ENCODE measurements around the gene CISD2.
"Not testable (repeated sequence)": the region's sequence is repeated elsewhere in the genome, so short reads cannot be mapped to it uniquely, and the experiment has no call there.

The CISD2 gene

DNA sequence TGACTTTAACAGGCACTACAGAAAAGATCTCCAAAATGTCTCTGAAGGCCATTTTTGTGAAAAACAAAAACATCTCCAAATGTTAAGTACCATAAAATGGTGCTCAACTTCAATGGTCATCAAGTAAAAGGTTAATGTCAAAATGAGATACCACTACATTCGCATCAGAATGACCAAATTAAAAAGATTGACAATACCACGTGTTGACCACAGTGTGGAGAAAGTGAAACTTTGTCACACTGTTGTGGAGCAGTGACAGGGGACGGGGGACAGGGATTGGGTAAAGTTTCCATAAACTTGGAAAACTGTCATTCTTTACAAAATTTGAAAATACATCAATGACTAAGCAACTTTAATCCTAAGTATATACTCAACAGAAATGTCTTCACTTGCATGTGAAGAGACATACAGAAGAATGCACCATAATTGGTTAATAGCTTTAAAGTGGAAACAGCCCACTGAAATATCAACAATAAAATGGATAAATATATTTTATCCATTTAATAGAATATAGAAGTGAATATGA, 19.1 kb upstream of the CISD2 start:
- no peak overlapping the region for H3K27ac ChIP-seq
- H3K4me3 ChIP-seq: no peak overlapping the region
- DNase-seq (ENCODE audit: low spot score): no peak
- TF ChIP-seq, protein P1, sequence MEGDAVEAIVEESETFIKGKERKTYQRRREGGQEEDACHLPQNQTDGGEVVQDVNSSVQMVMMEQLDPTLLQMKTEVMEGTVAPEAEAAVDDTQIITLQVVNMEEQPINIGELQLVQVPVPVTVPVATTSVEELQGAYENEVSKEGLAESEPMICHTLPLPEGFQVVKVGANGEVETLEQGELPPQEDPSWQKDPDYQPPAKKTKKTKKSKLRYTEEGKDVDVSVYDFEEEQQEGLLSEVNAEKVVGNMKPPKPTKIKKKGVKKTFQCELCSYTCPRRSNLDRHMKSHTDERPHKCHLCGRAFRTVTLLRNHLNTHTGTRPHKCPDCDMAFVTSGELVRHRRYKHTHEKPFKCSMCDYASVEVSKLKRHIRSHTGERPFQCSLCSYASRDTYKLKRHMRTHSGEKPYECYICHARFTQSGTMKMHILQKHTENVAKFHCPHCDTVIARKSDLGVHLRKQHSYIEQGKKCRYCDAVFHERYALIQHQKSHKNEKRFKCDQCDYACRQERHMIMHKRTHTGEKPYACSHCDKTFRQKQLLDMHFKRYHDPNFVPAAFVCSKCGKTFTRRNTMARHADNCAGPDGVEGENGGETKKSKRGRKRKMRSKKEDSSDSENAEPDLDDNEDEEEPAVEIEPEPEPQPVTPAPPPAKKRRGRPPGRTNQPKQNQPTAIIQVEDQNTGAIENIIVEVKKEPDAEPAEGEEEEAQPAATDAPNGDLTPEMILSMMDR (IDR thresholded peaks at IDR 0.05): no peak

DNA sequence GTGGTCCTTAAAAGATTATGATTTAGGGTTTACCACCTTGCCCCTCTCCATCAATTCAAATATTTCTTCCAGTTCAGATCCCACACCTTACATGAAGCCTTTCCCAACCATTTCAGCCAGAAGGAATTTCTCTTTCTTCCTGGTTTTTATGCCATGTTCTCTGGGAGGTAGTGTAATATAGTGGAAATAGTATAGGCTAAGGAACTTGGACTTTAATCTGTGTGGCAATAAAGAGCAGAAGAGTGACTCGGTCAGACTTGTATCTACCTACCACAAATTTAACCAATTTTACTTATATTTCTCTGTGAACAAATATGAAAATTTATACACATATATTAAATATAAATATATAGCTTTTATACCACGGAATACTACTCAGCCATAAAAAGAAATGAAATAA, 18.4 kb upstream of the CISD2 start:
- TF ChIP-seq, protein P1 (IDR thresholded peaks at IDR 0.05): no peak
- no peak overlapping the region for H3K4me3 ChIP-seq
- no peak for DNase-seq (ENCODE audit: low spot score)
- H3K27ac ChIP-seq: no peak overlapping the region

DNA sequence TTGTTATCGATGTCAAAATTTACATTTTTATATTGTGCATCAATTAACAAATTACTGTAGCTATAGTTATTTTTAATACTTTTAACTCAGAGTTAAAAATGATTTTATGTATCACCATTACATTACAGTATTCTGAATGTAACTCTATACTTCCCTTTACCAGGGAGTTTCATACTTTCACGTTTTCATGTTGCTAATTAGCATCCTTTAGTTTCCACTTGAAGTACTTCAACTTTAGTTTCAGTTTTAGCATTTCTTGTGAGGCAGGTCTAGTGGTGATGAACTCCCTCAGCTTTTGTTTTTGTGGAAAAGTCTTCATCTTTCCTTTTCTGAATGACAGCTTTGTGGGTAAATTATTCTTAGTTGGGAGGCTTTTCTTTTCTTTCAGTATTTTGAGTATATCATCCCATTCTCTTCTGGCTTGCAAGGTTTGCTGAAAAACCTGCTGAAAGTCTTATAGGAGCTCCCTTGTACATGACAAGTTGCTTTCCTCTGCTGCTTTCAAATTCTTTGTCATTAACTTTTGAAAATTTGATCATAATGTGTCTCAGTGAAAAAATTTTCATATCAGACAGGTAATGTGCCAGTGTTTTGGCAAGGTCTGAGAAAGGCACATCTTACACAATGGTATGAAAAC, 9.8 kb upstream of the CISD2 start:
- DNase-seq (ENCODE audit: low spot score): no peak
- TF ChIP-seq, protein P1 (IDR thresholded peaks at IDR 0.05): no peak
- H3K27ac ChIP-seq: no peak overlapping the region
- no peak overlapping the region for H3K4me3 ChIP-seq

DNA sequence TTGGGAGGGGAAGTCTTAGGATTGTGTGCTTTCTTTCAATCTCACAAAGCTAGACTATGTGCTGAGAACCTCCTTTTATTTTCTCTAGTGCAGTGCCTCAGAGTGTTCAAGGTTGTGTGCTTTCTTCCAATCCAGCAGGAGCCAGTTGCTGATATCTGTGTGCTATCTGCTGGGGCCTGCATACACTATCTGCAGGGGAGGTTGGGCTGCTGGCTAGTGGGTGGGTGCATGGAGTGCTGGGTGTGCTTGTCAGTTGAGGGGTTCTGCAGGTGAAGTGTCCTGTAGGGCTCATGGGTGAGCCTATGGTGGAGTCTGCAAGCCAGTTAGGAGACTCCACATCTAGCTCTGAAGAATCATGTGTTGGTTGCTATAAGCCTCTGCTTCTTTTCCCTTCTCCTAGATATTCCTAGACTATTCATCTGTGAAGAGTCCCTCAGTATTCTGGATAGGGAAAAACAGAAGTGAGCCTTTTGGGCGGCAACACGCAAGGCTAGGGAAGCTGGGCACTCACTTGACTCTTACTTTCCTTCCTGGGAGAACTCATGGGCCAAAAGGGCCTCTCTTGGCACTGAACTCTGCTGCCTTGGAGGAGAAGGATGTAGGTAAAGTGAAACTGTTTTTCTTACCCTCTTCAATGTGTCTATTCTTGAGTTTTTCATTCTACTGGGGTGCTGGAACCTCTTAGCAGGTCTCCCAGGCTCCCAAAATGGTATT, 8.0 kb upstream of the CISD2 start:
- no peak overlapping the region for H3K27ac ChIP-seq
- no peak for DNase-seq (ENCODE audit: low spot score)
- H3K4me3 ChIP-seq: no peak overlapping the region
- TF ChIP-seq, protein P1 (IDR thresholded peaks at IDR 0.05): no peak

DNA sequence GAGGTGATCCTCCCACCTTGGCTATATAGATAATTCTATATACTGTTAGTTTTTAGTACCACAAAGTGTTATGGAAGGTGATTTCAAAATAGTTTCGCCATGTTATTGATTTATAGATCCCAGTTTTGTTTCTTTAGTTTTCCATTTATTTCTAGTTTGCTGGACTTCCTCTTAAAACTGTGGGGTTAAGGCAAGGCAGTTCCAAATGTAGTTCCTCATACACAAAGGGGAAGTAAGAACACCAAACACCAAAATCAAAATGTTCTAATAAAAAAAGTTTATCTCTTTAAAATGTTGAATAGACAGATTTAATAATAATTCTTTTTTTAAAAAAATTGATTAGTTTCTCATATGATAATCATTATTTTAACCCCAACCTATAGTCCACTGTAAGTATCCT, 6.8 kb upstream of the CISD2 start:
- TF ChIP-seq, protein P1 (IDR thresholded peaks at IDR 0.05): no peak
- DNase-seq (ENCODE audit: low spot score): no peak
- Histone ChIP-seq H3K27ac (no peak overlapping the region), H3K4me3 (no peak overlapping the region)

DNA sequence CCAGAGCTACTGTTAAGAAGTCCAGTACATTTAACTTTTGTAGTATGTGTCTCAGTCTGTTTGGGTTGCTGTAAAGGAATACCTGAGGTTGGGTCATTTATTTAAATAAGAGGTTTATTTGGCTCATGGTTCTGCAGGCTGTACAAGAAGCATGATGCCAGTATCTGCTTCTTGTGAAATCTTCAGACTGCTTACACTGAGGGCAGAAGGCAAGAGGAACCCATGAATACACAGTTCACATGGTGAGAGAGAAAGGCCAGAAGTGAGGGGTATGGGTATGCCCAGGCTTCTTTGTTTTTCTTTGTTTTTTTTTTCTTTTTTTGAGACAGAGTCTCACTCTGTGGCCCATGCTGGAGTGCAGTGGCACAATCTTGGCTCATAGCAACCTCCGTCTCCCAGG, 6.0 kb upstream of the CISD2 start:
- no peak overlapping the region for H3K4me3 ChIP-seq
- TF ChIP-seq, protein P1 (IDR thresholded peaks at IDR 0.05): no peak
- no peak overlapping the region for H3K27ac ChIP-seq
- DNase-seq (ENCODE audit: low spot score): no peak

DNA sequence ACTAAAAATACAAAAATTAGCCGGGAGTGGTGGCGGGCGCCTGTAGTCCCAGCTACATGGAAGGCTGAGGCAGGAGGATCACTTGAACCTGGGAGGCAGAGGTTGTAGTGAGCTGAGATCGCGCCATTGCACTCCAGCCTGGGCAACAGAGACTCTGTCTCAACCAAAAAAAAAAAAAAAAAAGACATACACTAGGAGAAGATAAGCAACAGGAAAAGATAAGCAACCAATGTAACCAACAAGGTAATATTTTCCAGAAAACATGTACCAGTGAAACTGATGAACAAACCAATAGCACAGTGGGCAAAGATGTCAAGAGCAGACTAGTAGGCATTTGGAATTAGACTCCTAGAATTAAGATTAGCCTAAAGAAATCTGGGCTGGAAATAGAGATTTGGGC, 3.5 kb upstream of the CISD2 start:
- H3K27ac ChIP-seq; DNase-seq (ENCODE audit: low spot score); H3K4me3 ChIP-seq: not testable (repeated sequence)
